ENCODE data around the gene RNF220.
"Not testable (repeated sequence)": the region's sequence is repeated elsewhere in the genome, so short reads cannot be mapped to it uniquely, and the experiment has no call there.

Gene RNF220

DNA sequence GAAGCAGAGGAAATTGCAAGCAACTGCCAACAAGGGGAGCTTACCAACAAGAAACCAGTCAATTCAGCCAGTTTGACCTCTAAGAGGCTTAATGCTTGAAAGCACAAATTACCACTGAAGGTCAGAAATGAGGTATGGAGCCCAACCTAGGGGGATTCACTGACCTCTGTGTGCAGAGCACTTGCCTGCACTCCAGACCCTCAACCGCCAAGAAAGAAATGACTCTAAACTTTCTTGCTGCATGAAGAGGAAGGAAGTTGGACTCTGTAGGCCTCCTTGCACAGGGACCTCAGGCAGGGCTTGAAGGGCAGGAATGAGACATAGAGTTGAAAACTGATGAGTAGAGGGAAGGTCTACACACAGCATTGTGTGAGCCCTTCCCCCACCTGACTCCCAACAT, 279.5 kb downstream of the RNF220 start:
- no peaks in the 10 kb centered on the region for H3K27me3 Mint-ChIP-seq
- DNase-seq (peak; percentile 75), ATAC-seq (replicated peaks) (peak; percentile 98 to 99)
- peaks cover 14 to 37% of the 10 kb centered on the region in 2 donors for H3K4me1 Mint-ChIP-seq
- peaks cover 4% of the 10 kb centered on the region in 2 donors for H3K36me3 Mint-ChIP-seq
- peak overlapping the region; percentile 72 for H3K27ac Mint-ChIP-seq
- peak overlapping the region; percentile 45 to 46 for H3K4me3 Mint-ChIP-seq
- H3K9me3 Mint-ChIP-seq: no peaks in the 10 kb centered on the region

DNA sequence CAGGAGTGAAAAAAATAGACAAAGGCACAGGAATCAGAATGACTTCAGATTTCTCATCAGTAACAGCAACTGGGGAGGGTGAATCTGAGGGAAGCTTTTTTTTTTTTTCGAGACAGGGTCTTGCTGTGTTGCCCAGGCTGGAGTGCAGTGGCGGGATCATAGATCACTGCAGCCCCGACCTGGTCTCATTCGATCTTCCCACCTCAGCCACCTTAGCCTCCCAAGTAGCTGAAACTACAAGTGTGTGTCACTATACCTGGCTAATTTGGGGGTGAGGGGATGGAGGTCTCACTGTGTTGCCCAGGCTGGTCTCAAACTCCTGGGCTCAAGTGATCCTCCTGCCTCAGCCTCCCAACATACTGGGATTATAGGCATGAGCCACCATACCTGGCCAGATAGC, 280.2 kb downstream of the RNF220 start:
- DNase-seq (no peak), ATAC-seq (replicated peaks) (no peak)
- Mint-ChIP-seq H3K36me3 (no peaks in the 10 kb centered on the region), H3K4me1 (peaks cover 14 to 37% of the 10 kb centered on the region in 2 donors), H3K4me3 (no peak overlapping the region), H3K27ac (no peak overlapping the region), H3K27me3 (no peaks in the 10 kb centered on the region), H3K9me3 (no peaks in the 10 kb centered on the region)

DNA sequence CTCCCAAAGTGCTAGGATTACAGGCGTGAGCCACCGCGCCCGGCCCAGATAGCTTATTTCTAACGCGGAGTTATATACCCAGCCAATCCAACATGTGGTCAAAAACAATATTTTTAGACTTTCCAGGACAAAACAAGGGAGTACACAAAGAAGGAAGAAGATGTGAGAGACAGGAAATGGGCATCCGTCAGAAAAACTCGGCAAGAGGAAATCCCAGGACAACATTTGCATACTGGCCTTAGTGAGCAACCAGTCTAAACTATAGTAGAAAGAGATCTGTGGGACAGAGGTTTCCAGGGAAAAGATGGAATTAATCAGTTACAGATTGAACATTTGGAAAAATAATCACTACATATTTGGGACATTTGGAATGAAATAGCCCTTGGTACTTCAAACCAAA, 280.8 kb downstream of the RNF220 start:
- peaks cover 14 to 37% of the 10 kb centered on the region in 2 donors for H3K4me1 Mint-ChIP-seq
- no peaks in the 10 kb centered on the region for H3K9me3 Mint-ChIP-seq
- ATAC-seq (replicated peaks): no peak
- no peaks in the 10 kb centered on the region for H3K36me3 Mint-ChIP-seq
- no peak for DNase-seq
- H3K4me3 Mint-ChIP-seq: no peak overlapping the region
- H3K27me3 Mint-ChIP-seq: no peaks in the 10 kb centered on the region
- no peak overlapping the region for H3K27ac Mint-ChIP-seq

DNA sequence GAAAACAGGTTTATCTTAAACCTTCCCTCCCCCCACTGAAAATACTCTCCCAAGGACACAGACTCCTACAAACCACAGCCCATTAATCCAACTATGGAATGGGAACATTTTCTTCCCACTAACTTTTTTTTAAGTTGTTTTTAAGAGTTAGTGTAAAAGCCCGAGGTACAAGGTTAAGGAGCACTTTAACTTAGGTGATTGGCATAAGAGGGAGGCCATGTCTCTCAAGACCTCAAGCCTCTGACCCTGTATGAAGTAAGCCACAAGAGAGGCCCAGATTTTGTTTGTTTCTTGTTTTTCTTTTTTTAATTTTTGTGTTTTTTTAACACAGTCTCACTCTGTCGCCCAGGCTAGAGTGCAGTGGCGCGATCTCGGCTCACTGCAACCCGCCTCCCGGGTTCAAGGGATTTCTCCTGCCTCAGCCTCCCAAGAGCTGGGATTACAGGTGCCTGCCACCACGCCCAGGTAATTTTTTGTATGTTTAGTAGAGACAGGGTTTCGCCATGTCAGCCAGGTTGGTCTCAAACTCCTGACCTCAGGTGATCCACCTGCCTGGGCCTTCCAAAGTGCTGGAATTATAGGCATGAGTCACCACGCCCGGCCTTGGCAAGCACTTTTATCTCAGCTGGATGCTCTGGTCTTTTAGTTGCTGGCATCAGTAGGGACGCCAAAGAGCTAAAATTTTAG, 283.8 kb downstream of the RNF220 start:
- Mint-ChIP-seq H3K27me3 (no peaks in the 10 kb centered on the region), H3K27ac (no peak overlapping the region), H3K4me3 (no peak overlapping the region), H3K36me3 (peaks cover 0 to 1% of the 10 kb centered on the region in 2 donors), H3K9me3 (peaks cover 0 to 2% of the 10 kb centered on the region in 2 donors), H3K4me1 (peaks cover 20 to 47% of the 10 kb centered on the region in 2 donors)
- no peak for DNase-seq
- ATAC-seq (replicated peaks): no peak

DNA sequence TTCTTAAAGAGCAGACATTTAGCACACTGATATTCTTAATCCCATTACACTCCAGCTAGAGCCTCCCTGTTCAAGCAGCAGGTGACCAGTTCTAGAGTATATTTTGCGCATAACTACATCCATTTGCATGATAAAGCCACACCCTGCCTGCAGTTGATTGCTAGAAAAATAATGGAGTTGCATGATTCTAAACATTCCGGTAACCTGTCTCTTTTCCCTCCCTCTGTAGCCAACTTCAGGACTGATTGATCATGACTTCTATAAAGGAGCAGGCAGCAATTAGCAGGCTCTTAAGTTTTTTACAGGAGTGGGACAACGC, 284.4 kb downstream of the RNF220 start:
- DNase-seq: no peak
- Mint-ChIP-seq H3K4me1 (peaks cover 18 to 46% of the 10 kb centered on the region in 2 donors), H3K4me3 (no peak overlapping the region), H3K36me3 (peaks cover 0 to 1% of the 10 kb centered on the region in 2 donors), H3K27ac (no peak overlapping the region), H3K9me3 (peaks cover 0 to 2% of the 10 kb centered on the region in 2 donors), H3K27me3 (no peaks in the 10 kb centered on the region)
- no peak for ATAC-seq (replicated peaks)

DNA sequence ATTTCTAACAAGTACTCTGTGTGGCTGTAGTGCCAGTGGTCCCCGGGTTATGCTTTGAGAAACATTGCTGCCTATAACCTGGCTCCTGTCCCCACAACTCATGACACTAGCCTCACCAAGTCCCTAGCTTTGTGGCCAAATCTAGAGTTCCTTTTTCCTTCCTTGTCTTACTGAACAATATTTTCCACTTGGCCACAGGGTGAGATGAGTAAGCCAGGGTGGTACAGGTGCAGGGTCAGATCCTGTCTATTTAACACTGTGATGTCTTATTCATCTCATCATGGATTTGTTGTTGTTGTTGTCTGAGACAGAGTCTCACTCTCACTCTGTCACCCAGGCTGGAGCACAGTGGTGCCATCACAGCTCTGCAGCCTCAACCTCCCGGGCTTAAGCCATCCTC, 288.1 kb downstream of the RNF220 start:
- ATAC-seq (replicated peaks) (peak; percentile 78 to 79), DNase-seq (peak; percentile 53)
- H3K36me3 Mint-ChIP-seq: peaks cover 0 to 3% of the 10 kb centered on the region in 2 donors
- no peaks in the 10 kb centered on the region for H3K27me3 Mint-ChIP-seq
- H3K27ac Mint-ChIP-seq: peak overlapping the region; percentile 2
- H3K4me1 Mint-ChIP-seq: peaks cover 41 to 68% of the 10 kb centered on the region in 2 donors
- peaks cover 0 to 2% of the 10 kb centered on the region in 2 donors for H3K9me3 Mint-ChIP-seq
- peak overlapping the region in 1 of 2 donors; percentile 20 for H3K4me3 Mint-ChIP-seq

DNA sequence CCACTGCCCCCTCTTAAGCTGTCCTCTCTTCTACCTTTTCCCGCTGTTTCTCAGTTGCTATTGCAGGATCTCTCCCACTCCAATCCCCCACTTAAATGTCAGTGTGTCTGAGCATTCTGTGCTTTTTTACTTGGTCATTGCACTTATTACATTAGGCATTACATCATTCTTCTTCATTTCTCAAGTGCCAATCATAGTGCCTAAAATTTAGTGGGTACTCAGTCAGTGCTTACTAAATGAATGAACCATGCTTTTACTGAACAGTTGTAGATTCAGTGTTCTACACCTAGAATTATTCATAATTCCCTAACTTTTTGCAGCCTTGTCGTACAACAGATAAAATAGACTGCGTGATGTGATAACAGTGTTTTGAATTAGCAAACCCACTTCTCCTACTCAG, 288.8 kb downstream of the RNF220 start:
- no peak overlapping the region for H3K27ac Mint-ChIP-seq
- H3K4me1 Mint-ChIP-seq: peaks cover 41 to 76% of the 10 kb centered on the region in 2 donors
- peaks cover 0 to 2% of the 10 kb centered on the region in 2 donors for H3K9me3 Mint-ChIP-seq
- DNase-seq (no peak), ATAC-seq (replicated peaks) (no peak)
- peaks cover 0 to 3% of the 10 kb centered on the region in 2 donors for H3K36me3 Mint-ChIP-seq
- no peaks in the 10 kb centered on the region for H3K27me3 Mint-ChIP-seq
- no peak overlapping the region for H3K4me3 Mint-ChIP-seq

DNA sequence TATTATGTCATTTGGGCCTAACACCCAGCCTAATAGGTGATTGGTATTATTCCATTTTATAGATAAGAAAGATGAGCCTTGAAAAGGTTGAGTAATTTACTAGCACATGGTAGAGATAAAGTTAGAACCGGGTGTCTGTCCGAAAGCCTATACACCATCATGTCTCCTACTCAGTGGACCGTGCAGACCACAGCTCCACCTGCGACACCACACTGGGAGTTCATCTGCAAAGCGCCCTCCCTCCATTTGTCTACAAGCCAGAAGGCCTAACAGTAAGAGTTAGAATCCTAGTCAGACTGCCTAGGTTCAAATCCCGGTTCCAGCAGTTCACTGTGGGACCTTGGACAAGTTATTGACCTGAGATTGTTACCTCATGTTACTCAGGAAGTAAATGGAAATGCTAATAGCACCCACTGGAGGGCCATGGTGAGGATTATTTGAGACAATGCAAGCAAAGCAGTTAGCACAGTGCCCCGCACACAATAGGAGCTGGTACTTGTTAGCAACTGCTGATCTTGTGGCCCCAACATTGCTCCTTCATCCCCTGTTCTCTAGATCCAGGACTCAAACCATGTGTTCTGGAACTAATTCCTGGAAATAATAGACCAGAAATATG, 289.9 kb downstream of the RNF220 start:
- peaks cover 0 to 2% of the 10 kb centered on the region in 2 donors for H3K9me3 Mint-ChIP-seq
- ATAC-seq (replicated peaks): peak; percentile 47 to 63
- H3K36me3 Mint-ChIP-seq: peaks cover 0 to 3% of the 10 kb centered on the region in 2 donors
- no peak overlapping the region for H3K27ac Mint-ChIP-seq
- H3K27me3 Mint-ChIP-seq: no peaks in the 10 kb centered on the region
- peaks cover 41 to 77% of the 10 kb centered on the region in 2 donors for H3K4me1 Mint-ChIP-seq
- H3K4me3 Mint-ChIP-seq: no peak overlapping the region
- DNase-seq: peak; percentile 58

DNA sequence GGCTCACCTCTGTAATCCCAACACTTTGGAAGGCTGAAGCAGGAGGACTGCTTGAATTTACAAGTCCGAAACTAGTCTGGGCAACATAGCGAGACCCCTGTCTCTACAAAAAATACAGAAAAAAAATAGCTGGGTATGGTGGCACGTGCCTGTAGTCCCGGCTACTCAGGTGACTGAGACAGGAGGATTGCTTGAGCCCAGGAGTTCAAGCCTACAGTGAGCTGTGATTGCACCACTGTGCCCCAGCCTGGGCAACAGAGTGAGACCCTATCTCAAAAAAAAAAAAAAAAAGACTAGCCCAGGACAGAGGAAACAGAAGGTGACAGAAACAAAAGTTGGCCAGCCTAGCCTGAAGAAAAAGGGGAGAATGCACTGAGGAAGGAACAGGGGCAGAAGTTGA, 290.6 kb downstream of the RNF220 start:
- no peak overlapping the region for H3K4me3 Mint-ChIP-seq
- peaks cover 0 to 3% of the 10 kb centered on the region in 2 donors for H3K36me3 Mint-ChIP-seq
- H3K4me1 Mint-ChIP-seq: peaks cover 41 to 77% of the 10 kb centered on the region in 2 donors
- no peak for ATAC-seq (replicated peaks)
- no peaks in the 10 kb centered on the region for H3K27me3 Mint-ChIP-seq
- peaks cover 0 to 2% of the 10 kb centered on the region in 2 donors for H3K9me3 Mint-ChIP-seq
- peak overlapping the region; percentile 53 for H3K27ac Mint-ChIP-seq
- no peak for DNase-seq

DNA sequence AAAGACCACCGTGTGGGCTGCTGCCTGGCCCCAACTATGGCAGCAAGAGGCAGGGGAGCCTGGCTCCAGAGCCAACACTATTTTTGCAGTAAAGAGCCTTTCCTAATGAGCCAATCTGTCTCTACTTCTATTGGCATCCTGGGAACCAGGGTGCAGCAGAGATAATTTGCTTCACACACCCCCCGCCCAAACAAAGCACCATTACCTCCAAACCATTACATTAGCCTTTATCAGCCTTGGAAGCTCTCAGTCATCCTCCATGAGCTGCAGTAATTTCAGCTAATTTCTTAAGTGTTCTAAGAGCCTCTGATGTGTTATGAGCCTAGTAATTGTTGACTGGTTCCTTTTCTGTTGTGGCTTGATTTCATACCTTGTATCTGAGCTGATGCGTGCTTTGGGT, 291.0 kb downstream of the RNF220 start:
- Mint-ChIP-seq H3K27me3 (no peaks in the 10 kb centered on the region), H3K4me1 (peaks cover 41 to 77% of the 10 kb centered on the region in 2 donors), H3K4me3 (no peak overlapping the region), H3K9me3 (peaks cover 0 to 2% of the 10 kb centered on the region in 2 donors), H3K36me3 (peaks cover 0 to 3% of the 10 kb centered on the region in 2 donors), H3K27ac (no peak overlapping the region)
- DNase-seq (no peak), ATAC-seq (replicated peaks) (no peak)

DNA sequence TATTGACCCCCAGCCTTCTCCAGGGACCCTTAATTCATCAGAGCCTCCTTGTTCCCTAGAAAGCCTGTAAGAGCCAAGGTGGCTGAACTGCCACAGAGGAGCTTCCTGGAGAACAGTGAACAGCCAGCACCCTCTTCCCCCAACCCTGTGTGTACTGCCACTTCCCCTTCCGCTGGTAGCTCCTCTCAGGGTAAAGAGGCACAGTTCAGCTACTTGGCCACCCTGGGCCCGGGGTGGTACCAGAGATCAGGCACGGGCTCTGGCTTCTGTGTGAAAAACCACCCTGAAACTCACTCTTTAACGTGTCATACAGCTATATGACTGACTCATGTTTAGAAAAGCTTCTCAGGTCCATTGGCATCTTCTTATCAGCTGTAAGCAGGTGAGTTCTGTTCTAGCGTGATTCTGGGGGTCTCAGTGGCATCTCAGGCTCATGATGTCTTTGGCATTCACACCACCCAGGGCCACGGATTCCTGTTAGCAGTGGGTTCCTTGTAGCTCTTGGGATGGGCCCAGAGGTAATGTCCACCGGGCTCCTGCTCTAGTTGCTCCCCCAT, 291.8 kb downstream of the RNF220 start:
- Mint-ChIP-seq H3K9me3 (no peaks in the 10 kb centered on the region), H3K4me3 (peak overlapping the region; percentile 61 to 73), H3K27ac (peak overlapping the region; percentile 90), H3K4me1 (peaks cover 36 to 71% of the 10 kb centered on the region in 2 donors), H3K36me3 (peaks cover 0 to 1% of the 10 kb centered on the region in 2 donors), H3K27me3 (no peaks in the 10 kb centered on the region)
- DNase-seq: peak; percentile 40
- ATAC-seq (replicated peaks): peak; percentile 66 to 67

DNA sequence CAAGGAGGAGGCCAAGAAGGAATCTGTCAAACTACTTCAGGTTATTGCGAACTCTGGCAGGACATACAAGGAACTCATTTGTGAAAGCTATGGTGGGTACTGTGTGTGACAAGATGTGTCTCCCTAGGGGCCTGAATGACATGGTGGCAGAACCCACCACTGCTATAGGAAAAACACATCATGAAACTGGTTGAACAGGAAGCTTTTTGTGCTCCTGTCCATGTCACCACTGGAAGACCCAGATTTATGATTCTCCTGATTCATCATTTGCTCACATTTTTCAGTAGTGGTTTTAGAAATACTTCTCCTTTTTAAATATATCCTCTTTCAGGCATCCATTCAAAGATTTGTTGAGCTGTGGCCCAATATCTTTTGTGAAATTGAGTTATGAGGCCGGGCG, 293.1 kb downstream of the RNF220 start:
- no peak overlapping the region for H3K4me3 Mint-ChIP-seq
- ATAC-seq (replicated peaks) (peak; percentile 73), DNase-seq (peak; percentile 57)
- H3K4me1 Mint-ChIP-seq: peaks cover 32 to 58% of the 10 kb centered on the region in 2 donors
- no peaks in the 10 kb centered on the region for H3K9me3 Mint-ChIP-seq
- H3K36me3 Mint-ChIP-seq: peaks cover 0 to 1% of the 10 kb centered on the region in 2 donors
- H3K27ac Mint-ChIP-seq: peak overlapping the region; percentile 90
- no peaks in the 10 kb centered on the region for H3K27me3 Mint-ChIP-seq

DNA sequence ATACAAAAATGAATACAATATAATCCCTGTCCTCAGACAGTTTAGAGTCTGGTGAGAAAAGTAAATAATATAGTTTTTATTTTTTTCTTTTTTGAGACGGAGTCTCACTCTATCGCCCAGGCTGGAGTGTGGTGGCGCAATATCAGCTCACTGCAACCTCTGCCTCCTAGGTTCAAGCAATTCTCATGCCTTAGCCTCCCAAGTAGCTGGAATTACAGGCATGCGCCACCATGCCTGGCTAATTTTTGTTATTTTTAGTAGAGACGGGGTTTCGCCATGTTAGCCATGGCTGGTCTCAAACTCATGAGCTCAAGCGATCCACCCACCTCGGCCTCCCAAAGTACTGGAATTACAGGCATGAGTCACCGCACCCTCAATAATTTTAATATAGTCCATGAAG, 294.3 kb downstream of the RNF220 start:
- not testable (repeated sequence) for ATAC-seq (replicated peaks); H3K4me3 Mint-ChIP-seq; H3K36me3 Mint-ChIP-seq; H3K27me3 Mint-ChIP-seq; H3K27ac Mint-ChIP-seq; H3K9me3 Mint-ChIP-seq; DNase-seq
- H3K4me1 Mint-ChIP-seq: peaks cover 27 to 46% of the 10 kb centered on the region in 2 donors

DNA sequence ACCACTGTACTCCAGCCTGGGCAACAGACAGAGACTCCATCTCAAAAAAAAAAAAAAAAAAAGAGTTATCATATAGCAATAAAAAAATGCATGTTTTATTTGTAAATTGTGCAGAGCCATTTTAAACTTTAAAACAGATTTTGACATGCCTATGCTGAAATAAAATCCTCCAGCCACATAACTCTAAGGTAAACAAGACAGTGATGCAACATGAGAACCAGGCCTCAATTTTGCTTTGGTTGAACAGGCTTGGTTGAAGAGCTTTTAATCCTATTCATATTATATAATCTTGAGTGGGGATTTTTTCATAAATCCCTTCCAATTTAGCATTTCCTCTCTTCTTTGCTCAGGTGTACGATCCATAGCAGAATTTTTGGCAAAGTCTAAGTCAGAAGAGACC, 295.5 kb downstream of the RNF220 start:
- no peaks in the 10 kb centered on the region for H3K9me3 Mint-ChIP-seq
- no peak overlapping the region for H3K4me3 Mint-ChIP-seq
- H3K36me3 Mint-ChIP-seq: peaks cover 0 to 1% of the 10 kb centered on the region in 2 donors
- H3K27me3 Mint-ChIP-seq: no peaks in the 10 kb centered on the region
- H3K4me1 Mint-ChIP-seq: peaks cover 20 to 34% of the 10 kb centered on the region in 2 donors
- ATAC-seq (replicated peaks): no peak
- DNase-seq: no peak
- H3K27ac Mint-ChIP-seq: no peak overlapping the region

DNA sequence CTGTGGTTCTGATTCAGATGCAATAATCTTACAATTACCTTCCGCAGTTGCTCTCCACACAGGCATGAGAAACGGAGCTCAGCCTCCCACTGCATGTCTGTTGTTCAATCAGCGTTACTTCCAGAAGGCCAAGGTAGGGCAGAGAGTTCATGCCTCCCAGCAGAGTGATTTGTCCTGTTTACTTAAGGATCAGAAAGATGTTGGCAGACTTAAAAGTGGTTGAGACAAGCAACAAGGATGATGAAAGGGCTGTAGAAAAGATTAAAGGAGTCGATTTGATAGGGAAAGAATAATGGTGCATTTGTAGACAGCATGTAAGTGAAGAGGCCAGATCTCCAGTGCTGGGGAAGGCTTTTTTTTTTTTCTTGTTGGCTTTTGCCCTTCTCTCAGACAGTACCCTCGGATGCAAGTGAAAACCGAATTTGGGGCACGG, 296.1 kb downstream of the RNF220 start:
- DNase-seq (no peak), ATAC-seq (replicated peaks) (no peak)
- no peaks in the 10 kb centered on the region for H3K9me3 Mint-ChIP-seq
- H3K36me3 Mint-ChIP-seq: peaks cover 0 to 1% of the 10 kb centered on the region in 2 donors
- H3K27ac Mint-ChIP-seq: no peak overlapping the region
- H3K4me3 Mint-ChIP-seq: no peak overlapping the region
- no peaks in the 10 kb centered on the region for H3K27me3 Mint-ChIP-seq
- peaks cover 15 to 29% of the 10 kb centered on the region in 2 donors for H3K4me1 Mint-ChIP-seq

Measured in stimulated activated naive B cell treated with anti-CD40 and anti-IgM and Interleukin-4, amounts not matched to agents 10 μg/mL and 1 μg/mL and 100 μg/mL, for 72 hours (primary cell).